ENCODE measurements around the gene CYB5R3.
A peak's percentile ranks its signal among the peaks of the same experiment; 100 is the strongest.
"Not testable (repeated sequence)": the region's sequence is repeated elsewhere in the genome, so short reads cannot be mapped to it uniquely, and the experiment has no call there.

CYB5R3 gene

DNA sequence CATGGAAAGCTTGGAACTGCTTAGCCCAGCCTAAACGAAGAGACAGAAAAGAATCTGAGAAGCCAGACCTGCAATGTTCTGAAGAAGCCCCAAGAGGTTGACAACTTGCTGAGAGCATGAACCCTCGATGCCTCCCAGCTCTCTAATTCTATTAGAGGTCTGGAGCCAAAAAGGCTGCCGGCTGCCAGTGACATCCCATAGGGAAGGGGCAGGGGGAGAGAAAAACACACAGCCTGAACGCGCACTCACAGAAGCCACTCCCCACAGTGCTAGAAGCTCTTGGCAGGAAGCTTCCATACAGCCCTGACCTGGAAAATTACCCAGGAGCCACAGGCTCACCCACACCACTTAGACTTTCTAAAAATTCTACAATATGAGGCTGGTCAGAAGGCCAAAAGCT is 52.9 kb downstream of the CYB5R3 start:
- DNase-seq, result no peak

DNA sequence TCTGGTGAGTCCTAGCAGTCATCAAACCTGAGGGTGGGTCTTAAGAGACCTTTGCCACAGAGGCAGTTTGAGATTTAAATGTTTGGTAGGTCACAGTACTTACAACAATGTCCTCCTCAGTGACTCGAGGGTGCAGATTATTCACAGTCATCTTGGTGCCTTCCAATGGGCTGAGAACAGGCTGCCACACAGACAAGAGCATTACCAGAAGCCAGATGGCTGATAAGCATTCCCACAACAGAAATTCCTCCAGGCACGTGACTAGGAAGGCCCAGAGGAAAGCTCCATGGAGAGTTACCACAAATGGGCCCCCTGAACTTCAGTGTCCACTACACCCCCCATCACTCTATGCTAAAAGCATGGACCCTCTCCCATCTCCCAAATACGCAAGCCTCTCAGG is 53.8 kb downstream of the CYB5R3 start:
- no peak for DNase-seq

DNA sequence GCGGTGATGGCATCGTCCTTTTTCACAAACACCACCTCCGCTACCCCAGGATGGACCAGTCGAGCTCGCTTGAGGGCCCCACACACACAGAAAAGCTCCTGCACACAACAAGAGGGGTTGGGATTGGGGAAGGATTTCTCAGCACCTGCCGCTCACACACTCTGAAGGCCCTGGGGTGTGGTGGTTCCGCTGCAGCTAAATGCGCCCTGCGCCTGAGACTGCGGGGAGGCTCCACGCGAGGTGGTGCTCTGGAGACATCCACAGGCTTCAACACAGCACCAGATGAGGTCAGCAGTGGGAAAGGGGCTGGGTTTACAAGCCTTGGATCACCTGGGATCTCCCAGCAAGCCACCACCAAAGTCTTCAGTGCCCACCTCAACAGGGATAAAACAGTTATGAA is 57.2 kb downstream of the CYB5R3 start:
- no peak for DNase-seq

DNA sequence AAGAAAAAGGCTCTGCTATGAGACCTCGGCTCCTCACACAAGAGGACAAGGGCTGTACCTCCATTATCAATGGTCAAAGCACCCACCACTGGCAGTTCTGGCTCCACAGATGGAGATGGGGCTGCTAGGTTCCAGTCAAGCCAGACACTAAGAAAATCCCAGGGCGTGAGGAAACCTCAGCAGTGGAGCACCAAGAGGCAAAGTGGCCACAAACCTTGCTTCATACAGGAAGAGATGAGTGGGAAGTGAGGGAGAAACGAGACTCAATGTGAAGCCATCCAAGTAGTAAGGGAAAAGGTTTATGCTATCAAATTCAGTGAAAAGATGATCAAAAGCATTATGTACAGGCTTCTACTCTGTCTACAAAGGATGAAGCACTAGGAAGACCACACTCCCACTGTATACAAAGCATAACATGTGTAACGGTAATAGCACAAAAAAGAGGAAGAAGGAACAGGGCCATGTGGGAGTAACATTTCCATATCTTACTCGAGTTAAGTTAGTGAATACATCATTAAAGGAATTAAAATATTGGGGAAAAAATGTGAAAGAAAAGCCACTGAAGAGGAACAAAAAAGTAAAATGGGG is 61.5 kb downstream of the CYB5R3 start:
- no peak for DNase-seq

DNA sequence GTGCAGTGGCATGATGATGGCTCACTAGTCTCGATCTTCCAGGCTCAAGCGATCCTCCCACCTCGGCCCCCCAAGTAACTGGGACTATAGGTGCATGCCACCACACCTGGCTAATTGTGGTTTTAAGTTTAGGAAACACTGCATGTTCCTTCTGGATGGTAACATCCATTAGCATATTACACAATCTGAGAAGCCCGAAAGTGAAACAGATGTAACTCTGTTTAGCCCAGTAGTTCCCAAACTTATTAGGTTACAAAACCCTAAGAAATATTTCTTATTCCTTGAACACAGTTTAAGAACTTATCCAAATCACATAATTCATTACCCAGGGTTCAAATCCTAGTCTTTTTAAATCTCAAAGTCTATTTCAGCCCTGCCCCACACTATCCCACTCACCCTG is 62.8 kb downstream of the CYB5R3 start:
- no peak for DNase-seq

DNA sequence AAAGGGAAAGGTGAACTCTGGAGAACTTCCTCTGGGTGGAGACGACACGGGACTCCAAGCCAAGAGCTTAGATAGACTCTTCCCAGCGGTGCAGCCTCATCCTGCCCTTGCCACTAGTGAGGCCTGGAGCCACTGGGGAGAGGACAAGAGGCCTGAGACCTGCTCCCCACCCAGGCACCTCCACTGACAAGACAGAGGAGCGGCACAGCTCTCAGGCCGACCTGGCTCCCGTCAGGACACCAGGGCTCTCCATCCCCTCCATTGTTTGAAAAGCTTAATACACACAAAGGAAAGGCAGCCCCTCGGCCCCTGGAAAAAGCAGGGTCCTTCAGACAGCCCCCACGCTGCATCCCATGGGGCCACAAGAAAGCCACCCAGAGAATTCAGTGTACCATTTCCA is 64.1 kb downstream of the CYB5R3 start:
- DNase-seq, result no peak

DNA sequence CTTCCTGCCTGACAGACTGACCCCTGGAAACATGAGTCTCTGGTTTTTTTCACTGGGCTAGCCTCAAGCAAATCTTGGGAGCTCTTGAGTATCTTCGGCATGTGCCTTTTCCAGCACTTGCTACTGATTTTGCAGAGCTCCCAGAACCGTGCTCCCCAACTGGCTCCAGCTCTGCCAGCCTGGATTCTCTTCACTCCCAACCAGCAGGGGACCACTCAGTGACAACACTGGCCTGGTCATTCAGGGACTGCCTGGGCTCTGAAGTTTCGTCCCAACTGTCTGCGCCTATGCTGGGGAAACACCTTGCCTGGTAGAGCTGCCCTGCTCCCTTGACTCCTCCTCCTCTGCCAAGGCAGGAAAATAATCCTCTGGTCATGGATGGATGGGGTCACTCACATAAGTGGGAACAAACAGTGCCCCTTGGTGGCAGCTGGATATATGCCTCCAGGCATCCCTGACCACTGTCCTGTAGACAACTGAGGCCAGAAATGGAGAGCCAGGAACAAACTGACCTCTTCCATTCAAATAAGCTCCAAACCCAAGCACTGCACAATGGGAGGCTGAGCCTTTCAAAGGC is 64.7 kb downstream of the CYB5R3 start:
- no peak for DNase-seq

DNA sequence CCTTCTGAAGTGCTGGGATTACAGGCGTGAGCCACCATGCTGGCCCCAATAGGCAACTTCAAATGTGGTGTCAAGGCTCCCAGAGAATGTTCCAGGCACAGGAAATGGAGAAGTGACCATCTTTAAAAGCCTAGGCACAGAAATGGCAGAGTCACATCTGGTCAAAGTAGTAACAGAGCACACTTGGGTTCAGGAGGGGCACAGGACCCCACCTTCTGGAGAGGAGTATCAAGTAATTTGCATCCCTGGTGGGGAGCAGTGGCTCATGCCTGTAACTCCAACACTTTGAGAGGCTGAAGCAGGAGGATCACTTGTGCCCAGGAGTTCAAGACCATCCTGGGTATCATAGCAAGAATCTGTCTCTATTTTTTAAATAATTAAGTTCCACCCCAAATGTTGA is 66.2 kb downstream of the CYB5R3 start:
- DNase-seq, result no peak

DNA sequence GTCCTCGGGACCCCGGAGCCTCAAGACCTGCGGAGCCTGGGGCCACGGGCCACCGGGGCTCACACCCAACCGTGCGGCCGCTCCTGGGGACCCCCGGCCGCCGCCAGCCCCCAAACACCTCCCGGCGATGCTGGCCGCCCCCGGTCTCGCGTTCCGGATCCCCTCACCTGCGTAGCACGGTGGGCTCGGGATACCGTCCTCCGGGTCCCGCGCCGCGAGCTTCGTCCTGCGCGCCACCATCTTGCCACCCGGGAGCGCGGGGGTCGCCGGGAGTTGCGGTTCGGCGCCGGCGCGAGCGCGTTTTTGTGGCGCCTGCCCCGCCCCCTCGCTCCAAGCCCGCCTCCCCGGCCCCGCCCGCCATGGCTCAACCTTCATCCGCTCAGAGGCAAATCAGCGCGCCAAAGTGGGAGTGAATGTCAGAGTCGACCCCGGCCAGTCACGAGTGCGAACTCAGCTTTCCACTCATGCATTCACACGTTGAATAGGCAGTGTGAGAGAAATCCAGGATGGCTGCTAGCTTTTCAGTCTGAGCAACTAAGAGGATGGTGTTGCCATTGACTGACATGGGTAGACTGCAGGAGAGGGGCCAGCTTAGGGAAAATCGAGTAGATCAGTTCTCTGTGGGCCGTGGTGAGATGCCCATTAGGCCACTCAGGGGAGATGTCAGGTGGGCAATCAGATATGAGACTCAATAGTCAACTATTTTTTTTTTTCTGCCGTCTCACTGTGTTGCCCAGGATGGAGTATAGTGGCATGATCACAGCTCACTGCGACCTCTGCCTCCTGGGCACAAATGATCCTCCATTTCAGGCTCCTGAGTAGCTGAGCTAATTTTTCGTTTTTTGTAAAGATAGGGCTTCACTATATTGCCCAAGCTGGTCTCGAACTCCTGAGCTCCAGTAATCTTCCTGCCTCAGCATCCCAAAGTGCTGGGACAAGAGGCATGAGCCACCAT is 67.2 kb downstream of the CYB5R3 start:
- peak; percentile 87 to 90 for DNase-seq

DNA sequence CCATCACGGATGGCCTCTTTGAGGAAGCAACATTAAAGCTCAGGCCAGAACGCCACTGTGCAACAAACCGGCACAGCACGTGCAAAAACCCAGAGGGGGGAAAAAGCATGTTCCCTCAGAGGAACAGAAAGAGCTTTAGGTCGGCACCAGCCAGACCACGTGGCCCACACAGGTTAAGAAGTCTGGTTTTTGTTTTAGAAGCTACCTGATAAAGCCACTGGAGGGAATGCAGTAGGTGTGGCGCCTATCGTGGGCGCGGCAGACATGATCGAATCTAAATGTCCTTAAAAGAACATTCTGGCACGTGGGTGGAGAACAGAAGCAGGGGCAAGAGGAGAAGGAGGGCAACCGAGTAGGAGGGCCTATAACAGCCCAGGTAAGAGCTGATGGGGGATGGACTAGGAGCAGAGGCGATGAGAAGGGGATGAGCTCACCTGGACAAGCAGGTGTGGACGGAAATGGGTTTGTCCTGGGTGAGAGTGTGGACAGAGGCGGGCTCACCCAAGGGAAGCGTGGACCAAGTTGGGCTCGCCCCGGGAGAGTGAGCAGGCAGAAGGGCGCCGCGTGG is 67.9 kb downstream of the CYB5R3 start:
- not testable (repeated sequence) for DNase-seq

DNA sequence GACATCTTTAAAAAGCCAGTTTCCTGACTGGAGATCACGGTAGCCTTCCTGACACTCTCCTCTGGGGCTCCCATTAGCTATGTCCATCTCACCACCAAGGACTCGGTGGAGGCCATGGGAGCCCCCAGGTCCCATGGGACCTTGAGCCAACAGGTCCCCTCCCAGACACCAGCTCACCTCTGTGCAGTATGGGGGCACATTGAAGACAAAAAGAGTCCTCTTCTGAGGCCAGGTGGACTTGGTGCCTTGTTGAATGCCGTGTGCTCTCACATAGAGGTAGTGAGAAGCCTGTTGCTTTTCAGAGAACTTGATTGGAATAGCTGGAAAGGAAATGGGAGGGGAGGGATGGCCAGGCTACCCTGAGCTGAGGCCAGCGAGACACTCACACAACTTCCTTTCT is 69.2 kb downstream of the CYB5R3 start:
- DNase-seq, result not testable (repeated sequence)

DNA sequence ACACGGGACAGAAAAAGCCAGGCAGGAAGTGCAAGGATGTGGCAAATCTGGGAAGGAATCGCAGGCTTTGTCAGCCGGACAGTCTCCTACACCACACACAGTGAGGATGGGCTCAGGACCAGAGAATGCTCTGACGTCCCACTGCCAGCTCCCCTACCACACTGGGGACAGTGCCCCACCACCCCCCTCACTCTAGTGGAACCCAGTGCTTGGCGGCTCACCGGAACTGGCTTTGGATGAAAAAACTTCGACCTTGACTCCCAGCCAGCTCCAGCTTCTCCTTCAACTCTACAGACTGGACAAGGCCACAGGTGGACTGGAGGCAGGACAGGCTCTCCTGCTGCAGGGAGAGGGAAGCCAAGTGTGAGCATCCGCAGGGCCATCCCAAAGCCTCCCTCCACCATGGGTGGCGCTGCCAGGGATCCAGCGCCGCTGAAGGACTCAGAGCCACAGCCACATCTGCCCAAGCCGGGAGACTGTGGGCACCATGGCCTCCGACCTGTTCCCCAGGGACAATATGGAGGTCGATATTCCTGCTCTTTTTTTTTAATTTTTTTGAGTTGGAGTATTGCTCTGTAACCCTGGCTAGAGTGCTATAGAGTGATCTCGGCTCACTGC is 71.5 kb downstream of the CYB5R3 start:
- no peak for DNase-seq

DNA sequence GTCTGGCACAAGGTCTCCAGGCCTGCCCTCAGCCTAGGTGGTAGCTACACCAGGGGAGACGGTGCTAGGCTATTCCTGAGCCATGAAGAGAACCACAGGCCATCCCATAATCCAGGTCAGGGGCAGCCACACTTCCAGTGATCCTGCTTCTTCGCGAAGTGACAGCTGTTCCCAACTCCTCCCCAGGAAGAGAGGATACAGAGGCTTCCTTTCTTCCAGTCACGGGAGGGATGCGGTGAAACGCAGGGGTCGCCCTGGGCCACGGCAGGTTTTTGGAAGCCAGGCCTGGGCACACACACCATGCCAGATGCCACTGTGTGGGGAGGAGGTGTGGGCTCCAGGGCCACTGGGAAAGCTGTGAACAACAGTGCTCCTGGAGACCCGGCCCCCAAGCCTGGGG is 72.1 kb downstream of the CYB5R3 start:
- DNase-seq, result not testable (repeated sequence)

DNA sequence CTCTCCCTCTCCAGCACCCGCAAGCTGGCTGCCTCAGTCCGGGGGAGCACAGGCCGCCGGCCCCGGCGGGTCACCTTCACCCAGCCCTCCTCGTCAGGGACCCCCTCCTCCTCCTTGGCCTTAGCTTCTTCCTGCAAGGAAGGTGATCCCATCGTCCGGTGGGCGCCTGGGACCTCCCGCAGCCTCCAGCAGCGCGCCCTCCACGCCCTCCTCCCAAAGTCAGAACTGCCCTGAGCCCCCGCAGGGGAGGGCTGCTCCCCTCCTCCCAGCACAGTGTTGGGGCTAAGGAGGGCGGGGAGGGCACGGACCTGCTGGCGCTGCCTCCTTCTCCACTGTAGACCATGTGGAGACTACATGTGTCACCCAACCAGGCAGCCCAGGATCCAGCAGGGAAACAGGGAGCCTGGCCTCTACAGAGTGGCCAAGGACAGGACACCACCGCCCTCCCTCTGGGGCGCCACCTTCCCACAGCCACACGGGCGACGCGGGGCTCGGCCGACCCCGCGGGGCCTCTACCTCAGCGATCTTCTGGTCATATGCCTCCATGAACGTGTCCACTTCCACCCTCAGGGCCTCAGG is 73.1 kb downstream of the CYB5R3 start:
- not testable (repeated sequence) for DNase-seq

DNA sequence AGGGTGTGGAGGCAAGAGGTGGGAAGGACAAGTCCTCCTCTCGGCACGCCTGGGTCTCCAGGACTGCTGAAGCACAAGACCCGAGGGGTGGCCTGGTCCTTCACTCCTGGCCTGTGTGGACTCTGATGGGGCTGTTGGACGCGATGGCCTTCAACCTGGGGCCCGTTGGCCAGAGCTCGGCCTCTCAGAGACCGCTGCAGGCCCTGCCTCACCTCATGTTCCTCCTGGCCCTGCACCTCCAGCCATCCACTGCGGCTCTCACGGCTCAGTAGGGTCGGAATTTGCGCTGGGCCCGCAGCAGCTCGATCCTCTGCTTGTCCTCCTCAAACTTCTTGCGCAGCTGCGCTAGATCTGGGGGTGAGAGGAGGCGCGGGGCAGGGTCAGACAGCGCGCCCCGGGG is 74.7 kb downstream of the CYB5R3 start:
- not testable (repeated sequence) for DNase-seq

DNA sequence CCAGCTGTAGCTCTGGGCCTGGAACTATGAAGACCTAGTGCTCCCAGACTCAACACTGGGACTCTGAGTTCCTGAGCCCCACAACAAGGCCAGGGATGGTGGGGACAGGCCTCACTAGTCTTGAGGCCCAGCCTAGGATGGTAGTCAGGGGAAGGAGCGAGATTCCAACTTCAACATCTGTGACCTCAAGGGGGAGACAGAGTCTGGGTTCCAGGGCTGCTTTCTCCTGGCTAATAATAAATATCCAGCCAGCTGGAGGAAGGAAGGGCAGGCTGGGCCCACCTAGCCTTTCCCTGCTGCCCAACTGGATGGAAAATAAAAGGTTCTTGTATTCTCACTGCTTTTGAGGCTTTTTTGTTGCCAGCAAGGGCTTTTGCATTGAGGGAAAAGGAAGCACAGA is 75.1 kb downstream of the CYB5R3 start:
- DNase-seq, result not testable (repeated sequence)

DNA sequence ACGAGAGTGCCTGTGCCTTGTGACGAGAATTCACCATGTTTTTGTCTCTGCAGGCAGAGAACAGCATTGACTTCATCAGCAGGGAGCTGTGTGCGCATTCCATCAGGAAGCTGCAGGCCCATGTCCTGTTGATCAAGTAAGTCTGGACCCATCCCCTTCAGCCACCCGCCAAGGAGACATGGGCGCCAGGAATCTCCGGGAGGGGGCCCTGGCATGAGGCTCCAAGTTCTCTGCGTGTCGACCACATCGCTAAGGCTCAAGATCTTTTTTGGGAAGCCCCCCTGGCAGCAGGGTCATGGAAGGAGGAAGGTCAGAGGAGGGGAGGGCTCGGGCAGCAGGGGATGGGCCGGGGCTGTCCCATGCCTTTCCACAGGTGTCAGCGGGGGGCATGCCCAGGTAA is 78.1 kb downstream of the CYB5R3 start:
- DNase-seq, result not testable (repeated sequence)

DNA sequence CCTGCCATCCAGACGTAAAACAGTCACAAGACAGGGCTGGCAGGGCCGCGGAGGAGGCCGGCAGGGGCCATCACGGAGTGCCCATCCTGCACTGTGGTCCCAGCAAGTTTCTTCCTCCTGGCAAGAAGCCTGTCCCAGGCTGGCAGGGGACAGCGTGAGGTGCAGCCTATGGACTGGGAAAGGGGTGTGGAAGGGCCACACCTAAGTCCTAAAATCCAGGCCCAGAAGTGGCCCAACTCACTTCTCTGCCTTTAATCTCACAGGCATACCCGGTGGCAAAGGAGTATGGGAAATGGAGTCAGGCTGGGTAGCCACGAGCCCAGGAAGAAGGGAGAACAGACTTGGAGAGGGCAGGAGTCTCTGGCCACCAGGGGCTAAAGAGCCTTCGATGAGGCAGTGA is 78.6 kb downstream of the CYB5R3 start:
- not testable (repeated sequence) for DNase-seq

DNA sequence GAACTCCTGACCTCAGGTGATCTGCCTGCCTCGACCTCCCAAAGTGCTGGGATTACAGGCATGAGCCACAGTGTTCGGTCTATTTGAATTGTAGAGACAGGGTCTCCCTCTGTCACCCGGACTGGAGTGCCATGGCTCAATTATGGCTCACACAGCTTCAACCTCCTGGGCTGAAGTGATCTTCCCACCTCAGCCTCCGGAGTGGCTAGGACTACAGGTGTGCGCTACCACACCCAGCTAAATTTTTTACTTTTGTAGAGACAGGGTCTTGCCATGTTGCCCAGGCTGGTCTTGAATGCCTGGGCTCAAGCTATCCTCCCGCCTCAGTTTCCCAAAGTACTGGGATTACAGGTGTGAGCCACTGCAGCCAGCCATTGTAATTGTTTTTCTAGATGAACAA is 81.2 kb downstream of the CYB5R3 start:
- DNase-seq, result not testable (repeated sequence)

All from stimulated activated CD4-positive, alpha-beta T cell treated with anti-CD3 and anti-CD28 coated beads, Interleukin-2, amount 100 ng/mL, for 24 hours (primary cell).